ENCODE results near the gene PCK2. TPM values are rescaled to one million over a fixed set of nuclear protein-coding genes. Genes with fewer than 3 reads are reported as not detected.
A peak's percentile ranks its signal among the peaks of the same experiment; 100 is the strongest.

The PCK2 gene
- total and polyA plus RNA-seq, 2 of the 13 experiments (the other 11 are each of a cell fraction or from before 2014, with no cell fraction given) = 129 to 272 TPM

DNA sequence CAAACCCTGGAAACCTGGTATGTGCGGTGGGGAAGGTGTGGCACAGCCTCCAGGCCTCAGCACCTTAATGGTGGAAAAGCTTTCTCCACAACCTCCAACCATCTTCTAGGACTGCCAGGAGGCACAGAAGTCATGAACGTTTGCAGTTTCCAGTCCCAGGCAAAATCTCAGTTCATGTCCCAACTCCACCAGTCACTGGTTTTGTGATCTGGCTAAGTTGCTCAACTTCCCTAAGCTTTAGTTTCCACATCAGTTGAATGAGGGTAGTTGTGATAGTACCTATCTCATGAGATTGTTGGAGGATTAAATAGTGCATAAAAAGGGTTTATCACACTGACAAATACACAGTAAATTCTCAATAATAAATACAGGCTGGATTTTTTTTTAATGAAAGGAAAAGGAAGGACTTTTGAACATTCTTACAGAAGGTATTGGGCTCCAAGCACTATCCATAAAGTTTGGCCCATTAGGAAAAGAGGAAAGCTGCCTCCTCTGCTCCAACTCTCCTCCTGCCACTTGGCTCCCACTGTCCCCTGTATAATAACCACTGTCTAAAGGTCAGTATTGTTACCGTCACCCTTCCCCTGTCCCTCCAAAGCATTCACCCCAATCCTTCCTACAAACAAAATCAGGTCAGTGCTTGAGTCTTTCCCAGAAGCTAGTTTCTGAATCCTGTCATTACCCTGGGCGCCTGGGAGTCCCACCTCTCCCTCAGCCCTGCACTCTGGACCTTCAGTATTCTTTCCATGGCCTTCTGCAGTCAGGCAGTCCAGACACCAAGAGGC, 6.3 kb downstream of the PCK2 start (continued):
- TF ChIP-seq, protein P1, sequence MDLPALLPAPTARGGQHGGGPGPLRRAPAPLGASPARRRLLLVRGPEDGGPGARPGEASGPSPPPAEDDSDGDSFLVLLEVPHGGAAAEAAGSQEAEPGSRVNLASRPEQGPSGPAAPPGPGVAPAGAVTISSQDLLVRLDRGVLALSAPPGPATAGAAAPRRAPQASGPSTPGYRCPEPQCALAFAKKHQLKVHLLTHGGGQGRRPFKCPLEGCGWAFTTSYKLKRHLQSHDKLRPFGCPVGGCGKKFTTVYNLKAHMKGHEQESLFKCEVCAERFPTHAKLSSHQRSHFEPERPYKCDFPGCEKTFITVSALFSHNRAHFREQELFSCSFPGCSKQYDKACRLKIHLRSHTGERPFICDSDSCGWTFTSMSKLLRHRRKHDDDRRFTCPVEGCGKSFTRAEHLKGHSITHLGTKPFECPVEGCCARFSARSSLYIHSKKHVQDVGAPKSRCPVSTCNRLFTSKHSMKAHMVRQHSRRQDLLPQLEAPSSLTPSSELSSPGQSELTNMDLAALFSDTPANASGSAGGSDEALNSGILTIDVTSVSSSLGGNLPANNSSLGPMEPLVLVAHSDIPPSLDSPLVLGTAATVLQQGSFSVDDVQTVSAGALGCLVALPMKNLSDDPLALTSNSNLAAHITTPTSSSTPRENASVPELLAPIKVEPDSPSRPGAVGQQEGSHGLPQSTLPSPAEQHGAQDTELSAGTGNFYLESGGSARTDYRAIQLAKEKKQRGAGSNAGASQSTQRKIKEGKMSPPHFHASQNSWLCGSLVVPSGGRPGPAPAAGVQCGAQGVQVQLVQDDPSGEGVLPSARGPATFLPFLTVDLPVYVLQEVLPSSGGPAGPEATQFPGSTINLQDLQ (CRISPR knock-in tag; IDR thresholded peaks at IDR 0.05) = no peak
- TF ChIP-seq ZNF331 (CRISPR knock-in tag; IDR thresholded peaks at IDR 0.05) (0 out of 2 replicates have a peak, but pooled peaks have one; percentile 33), ZNF326 (CRISPR knock-in tag; IDR thresholded peaks at IDR 0.05; ENCODE audit: borderline replicate concordance) (no peak), ZNF317 (CRISPR knock-in tag; IDR thresholded peaks at IDR 0.05) (no peak), ZNF589 (CRISPR knock-in tag; conservative IDR thresholded peaks at IDR 0.05) (no peak), PPARG (CRISPR knock-in tag; conservative IDR thresholded peaks at IDR 0.05) (no peak), MXD4 (CRISPR knock-in tag; IDR thresholded peaks at IDR 0.05) (no peak), ZBTB1 (CRISPR knock-in tag; IDR thresholded peaks at IDR 0.05; ENCODE audit: borderline replicate concordance) (no peak), PHF20 (CRISPR knock-in tag; IDR thresholded peaks at IDR 0.05) (no peak), ZNF567 (CRISPR knock-in tag; IDR thresholded peaks at IDR 0.05; ENCODE audit: borderline replicate concordance) (no peak), ARHGAP35 (CRISPR knock-in tag; IDR thresholded peaks at IDR 0.05; ENCODE audit: borderline replicate concordance) (no peak), ZNF598 (CRISPR knock-in tag; IDR thresholded peaks at IDR 0.05; ENCODE audit: borderline replicate concordance) (peak; percentile 4; the same call in 1 of the 2 replicates), SALL1 (CRISPR knock-in tag; IDR thresholded peaks at IDR 0.05) (peak; percentile 47; the same call in 1 of the 2 replicates), ZNF550 (CRISPR knock-in tag; IDR thresholded peaks at IDR 0.05; ENCODE audit: borderline replicate concordance) (no peak), ZNF367 (CRISPR knock-in tag; IDR thresholded peaks at IDR 0.05; ENCODE audit: borderline replicate concordance) (no peak), ZNF446 (CRISPR knock-in tag; IDR thresholded peaks at IDR 0.05) (no peak)
- TF ChIP-seq, protein P2, sequence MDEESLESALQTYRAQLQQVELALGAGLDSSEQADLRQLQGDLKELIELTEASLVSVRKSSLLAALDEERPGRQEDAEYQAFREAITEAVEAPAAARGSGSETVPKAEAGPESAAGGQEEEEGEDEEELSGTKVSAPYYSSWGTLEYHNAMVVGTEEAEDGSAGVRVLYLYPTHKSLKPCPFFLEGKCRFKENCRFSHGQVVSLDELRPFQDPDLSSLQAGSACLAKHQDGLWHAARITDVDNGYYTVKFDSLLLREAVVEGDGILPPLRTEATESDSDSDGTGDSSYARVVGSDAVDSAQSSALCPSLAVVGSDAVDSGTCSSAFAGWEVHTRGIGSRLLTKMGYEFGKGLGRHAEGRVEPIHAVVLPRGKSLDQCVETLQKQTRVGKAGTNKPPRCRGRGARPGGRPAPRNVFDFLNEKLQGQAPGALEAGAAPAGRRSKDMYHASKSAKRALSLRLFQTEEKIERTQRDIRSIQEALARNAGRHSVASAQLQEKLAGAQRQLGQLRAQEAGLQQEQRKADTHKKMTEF (CRISPR knock-in tag; IDR thresholded peaks at IDR 0.05) = no peak
- TF ChIP-seq, protein P3, sequence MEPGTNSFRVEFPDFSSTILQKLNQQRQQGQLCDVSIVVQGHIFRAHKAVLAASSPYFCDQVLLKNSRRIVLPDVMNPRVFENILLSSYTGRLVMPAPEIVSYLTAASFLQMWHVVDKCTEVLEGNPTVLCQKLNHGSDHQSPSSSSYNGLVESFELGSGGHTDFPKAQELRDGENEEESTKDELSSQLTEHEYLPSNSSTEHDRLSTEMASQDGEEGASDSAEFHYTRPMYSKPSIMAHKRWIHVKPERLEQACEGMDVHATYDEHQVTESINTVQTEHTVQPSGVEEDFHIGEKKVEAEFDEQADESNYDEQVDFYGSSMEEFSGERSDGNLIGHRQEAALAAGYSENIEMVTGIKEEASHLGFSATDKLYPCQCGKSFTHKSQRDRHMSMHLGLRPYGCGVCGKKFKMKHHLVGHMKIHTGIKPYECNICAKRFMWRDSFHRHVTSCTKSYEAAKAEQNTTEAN (CRISPR knock-in tag; conservative IDR thresholded peaks at IDR 0.05) = no peak
- TF ChIP-seq, protein P4, sequence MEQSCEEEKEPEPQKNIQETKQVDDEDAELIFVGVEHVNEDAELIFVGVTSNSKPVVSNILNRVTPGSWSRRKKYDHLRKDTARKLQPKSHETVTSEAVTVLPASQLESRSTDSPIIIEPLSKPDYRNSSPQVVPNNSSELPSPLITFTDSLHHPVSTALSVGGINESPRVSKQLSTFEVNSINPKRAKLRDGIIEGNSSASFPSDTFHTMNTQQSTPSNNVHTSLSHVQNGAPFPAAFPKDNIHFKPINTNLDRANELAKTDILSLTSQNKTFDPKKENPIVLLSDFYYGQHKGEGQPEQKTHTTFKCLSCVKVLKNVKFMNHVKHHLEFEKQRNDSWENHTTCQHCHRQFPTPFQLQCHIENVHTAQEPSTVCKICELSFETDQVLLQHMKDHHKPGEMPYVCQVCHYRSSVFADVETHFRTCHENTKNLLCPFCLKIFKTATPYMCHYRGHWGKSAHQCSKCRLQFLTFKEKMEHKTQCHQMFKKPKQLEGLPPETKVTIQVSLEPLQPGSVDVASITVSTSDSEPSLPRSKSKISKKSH (CRISPR knock-in tag; IDR thresholded peaks at IDR 0.05; ENCODE audit: borderline replicate concordance) = no peak
- TF ChIP-seq, protein P5, sequence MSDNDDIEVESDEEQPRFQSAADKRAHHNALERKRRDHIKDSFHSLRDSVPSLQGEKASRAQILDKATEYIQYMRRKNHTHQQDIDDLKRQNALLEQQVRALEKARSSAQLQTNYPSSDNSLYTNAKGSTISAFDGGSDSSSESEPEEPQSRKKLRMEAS (IDR thresholded peaks at IDR 0.05) = no peak
- TF ChIP-seq, protein P6, sequence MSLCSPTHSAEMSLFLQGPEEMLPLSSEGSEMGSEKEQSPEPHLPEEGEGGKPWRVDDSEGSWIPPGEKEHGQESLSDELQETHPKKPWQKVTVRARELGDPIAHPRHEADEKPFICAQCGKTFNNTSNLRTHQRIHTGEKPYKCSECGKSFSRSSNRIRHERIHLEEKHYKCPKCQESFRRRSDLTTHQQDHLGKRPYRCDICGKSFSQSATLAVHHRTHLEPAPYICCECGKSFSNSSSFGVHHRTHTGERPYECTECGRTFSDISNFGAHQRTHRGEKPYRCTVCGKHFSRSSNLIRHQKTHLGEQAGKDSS (CRISPR knock-in tag; IDR thresholded peaks at IDR 0.05; ENCODE audit: borderline replicate concordance, low read depth) = no peak; the same call in 1 of the 2 replicates
